NCI-H446 (cell line): ENCODE results near the gene ST13.
"Not testable (repeated sequence)": the region's sequence is repeated elsewhere in the genome, so short reads cannot be mapped to it uniquely, and the experiment has no call there.

ENCODE experiments used
- DNase-seq, 2 experiments: peaks; one replicate each; lab custom pipeline; 2025; lab: John Stamatoyannopoulos, UW

ST13 gene

GRCh38 chr22:40856513-40857308 lies at the start of gene ST13, which contains the start of gene XPNPEP3:
Gene ST13, minus strand, starts transcription at chr22:40856639. Its CDS starts 99 bp downstream, at chr22:40856540.
Gene XPNPEP3, plus strand, starts transcription at chr22:40857148. Its CDS starts 34 bp downstream, at chr22:40857182.
- peak; percentile 95 for DNase-seq

GRCh38 chr22:40904101-40904500 lies 47.7 kb upstream of the ST13 start:
- DNase-seq: no peak

GRCh38 chr22:40898850-40899357 lies 42.5 kb upstream of the ST13 start:
- DNase-seq: peak; percentile 25 to 69

- DNase-seq: no peak
Observed at GRCh38 chr22:40894417-40894816, 38.0 kb upstream of the ST13 start.

GRCh38 chr22:40890881-40891280 lies 34.4 kb upstream of the ST13 start:
- no peak for DNase-seq

GRCh38 chr22:40889116-40889515 lies 32.7 kb upstream of the ST13 start:
- DNase-seq: no peak

GRCh38 chr22:40878922-40879321 lies 22.5 kb upstream of the ST13 start:
- no peak for DNase-seq

GRCh38 chr22:40877488-40877887 lies 21.0 kb upstream of the ST13 start:
- no peak for DNase-seq

- no peak for DNase-seq
Observed at GRCh38 chr22:40876907-40877306, 20.5 kb upstream of the ST13 start.

GRCh38 chr22:40875111-40875510 lies 18.7 kb upstream of the ST13 start:
- DNase-seq: no peak

GRCh38 chr22:40874016-40874415 lies 17.6 kb upstream of the ST13 start:
- no peak for DNase-seq

GRCh38 chr22:40868379-40868778 lies 11.9 kb upstream of the ST13 start:
- DNase-seq: not testable (repeated sequence)

- no peak for DNase-seq
Observed at GRCh38 chr22:40867109-40867508, 10.7 kb upstream of the ST13 start.

GRCh38 chr22:40862537-40862936 lies 6.1 kb upstream of the ST13 start:
- no peak for DNase-seq

- DNase-seq: no peak
Observed at GRCh38 chr22:40862013-40862412, 5.6 kb upstream of the ST13 start, which contains the start of gene DNAJB7. Gene DNAJB7, minus strand, starts transcription at chr22:40862113. Its CDS starts 119 bp downstream, at chr22:40861994.

GRCh38 chr22:40857309-40857855 lies 943 bp upstream of the ST13 start:
- no peak for DNase-seq

- DNase-seq: no peak
Observed at GRCh38 chr22:40855979-40856512, 393 bp downstream of the ST13 start.

- DNase-seq: no peak
Observed at GRCh38 chr22:40855071-40855978, 1.1 kb downstream of the ST13 start.

- peak in 1 of 2 experiments; percentile 5 for DNase-seq
Observed at GRCh38 chr22:40853961-40854360, 2.5 kb downstream of the ST13 start.

GRCh38 chr22:40853333-40853732 lies 3.1 kb downstream of the ST13 start:
- no peak for DNase-seq

- not testable (repeated sequence) for DNase-seq
Observed at GRCh38 chr22:40845816-40846215, 10.6 kb downstream of the ST13 start.

- DNase-seq: no peak
Observed at GRCh38 chr22:40844951-40845350, 11.5 kb downstream of the ST13 start.
